ENCODE results near the gene EPHB2. TPM values are rescaled to one million over a fixed set of nuclear protein-coding genes. Genes with fewer than 3 reads are reported as not detected.
"Not testable (repeated sequence)": the region's sequence is repeated elsewhere in the genome, so short reads cannot be mapped to it uniquely, and the experiment has no call there.

Gene EPHB2
- total and polyA plus RNA-seq, 2 of the 8 experiments (the other 6 are each of a cell fraction or from before 2014, with no cell fraction given) = 15.8 to 17.2 TPM

DNA sequence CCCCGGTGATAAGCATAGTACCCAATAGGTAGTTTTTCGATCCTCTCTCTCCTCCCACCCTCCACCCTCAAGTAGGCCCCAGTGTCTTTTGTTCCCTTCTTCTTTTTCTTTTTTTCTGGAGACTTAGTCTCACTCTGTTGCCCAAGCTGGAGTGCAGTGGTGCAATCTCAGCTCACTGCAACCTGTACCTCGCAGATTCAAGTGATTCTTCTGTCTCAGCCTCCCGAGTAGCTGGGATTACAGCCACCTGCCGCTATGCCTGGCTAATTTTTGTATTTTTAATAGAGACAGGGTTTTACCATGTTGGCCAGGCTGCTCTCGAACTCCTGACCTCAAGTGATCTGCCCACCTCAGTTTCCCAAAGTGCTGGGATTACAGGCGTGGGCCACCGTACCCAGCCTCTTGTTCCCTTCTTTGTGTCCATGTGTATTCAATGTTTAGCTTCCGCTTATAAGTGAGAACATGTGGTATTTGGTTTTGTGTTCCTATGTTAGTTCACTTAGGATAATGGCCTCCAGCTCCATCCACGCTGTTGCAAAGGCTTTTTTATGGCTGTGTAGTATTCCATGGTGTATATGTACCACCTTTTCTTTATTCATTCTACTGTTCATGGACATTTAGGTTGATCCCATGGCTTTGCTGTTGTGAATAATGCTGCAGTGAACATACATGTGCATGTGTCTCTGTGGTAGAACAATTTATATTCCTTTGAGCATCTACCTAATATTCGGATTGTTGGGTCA is 133.0 kb downstream of the EPHB2 start:
- H3K4ac ChIP-seq (replicated peaks; ENCODE audit: insufficient read length, low read depth, low read length); FAIRE-seq; H2BK12ac ChIP-seq (ENCODE audit: low read depth, low read length); H4K91ac ChIP-seq (replicated peaks; ENCODE audit: insufficient read length, low read length); H3K18ac ChIP-seq (ENCODE audit: extremely low read depth, low read length); H3K79me1 ChIP-seq (ENCODE audit: low read depth, low read length); H2BK20ac ChIP-seq (ENCODE audit: low read length); H3K4me1 ChIP-seq (replicated peaks in 1 of 4; ENCODE audit: control insufficient read depth in 3 of 4, insufficient read depth in 4 of 4, low read length in 3 of 4); DNase-seq (ENCODE audit: low read depth in 1 of 2, low spot score in 2 of 2); H3K14ac ChIP-seq (ENCODE audit: insufficient read length); H2BK5ac ChIP-seq (ENCODE audit: low read depth, low read length); H3K9ac ChIP-seq (replicated peaks in 1 of 4; ENCODE audit: extremely low read depth in 1 of 4, low read depth in 3 of 4, low read length in 3 of 4); H3K23ac ChIP-seq (ENCODE audit: insufficient read length); H3K23me2 ChIP-seq (ENCODE audit: low read depth, low read length); H3K27ac ChIP-seq (ENCODE audit: low read depth, low read length); H2BK15ac ChIP-seq (ENCODE audit: low read length); H3K56ac ChIP-seq (replicated peaks; ENCODE audit: insufficient read length, low read depth, low read length); H4K20me1 ChIP-seq (replicated peaks in 1 of 2; ENCODE audit: control insufficient read depth in 1 of 2, insufficient read depth in 2 of 2, low read length in 2 of 2); H2BK120ac ChIP-seq (replicated peaks; ENCODE audit: low read depth, low read length); H3K4me3 ChIP-seq (ENCODE audit: extremely low read depth in 1 of 4, insufficient read depth in 2 of 4, low read depth in 3 of 4, low read length in 4 of 4); H3K36me3 ChIP-seq (ENCODE audit: control insufficient read depth in 2 of 4, insufficient read depth in 4 of 4, low read length in 3 of 4); H3K79me2 ChIP-seq (ENCODE audit: control insufficient read depth in 1 of 2, insufficient read depth in 2 of 2, low read length in 2 of 2); H4K5ac ChIP-seq (ENCODE audit: insufficient read length, low read depth, low read length); H2AK5ac ChIP-seq (ENCODE audit: low read depth, low read length); H3K27me3 ChIP-seq (replicated peaks in 1 of 4; ENCODE audit: control insufficient read depth in 3 of 4, extremely low read depth in 1 of 4, insufficient read depth in 3 of 4, low read length in 3 of 4); H3K9me3 ChIP-seq (ENCODE audit: insufficient read depth in 2 of 2, low read depth in 1 of 2, low read length in 1 of 2); H3K4me2 ChIP-seq (ENCODE audit: insufficient read depth in 1 of 2, low read depth in 2 of 2, low read length in 2 of 2); H4K8ac ChIP-seq (ENCODE audit: extremely low read depth, insufficient read depth, low read length); H2AFZ ChIP-seq (ENCODE audit: low read length): not testable (repeated sequence)
- WGBS, 2 experiments (ENCODE audit: extremely low coverage in 1 of 2, insufficient coverage in 1 of 2, insufficient read length in 1 of 2, insufficient replicate concordance in 2 of 2, low coverage in 1 of 2, low lambda C conversion rate in 2 of 2, missing lambda C conversion rate in 1 of 2) = 89% methylated on average over 11 of the region's 11 CpGs; no CpG with 5 or more reads in 1 of the 2 experiments
- CTCF ChIA-PET (ENCODE audit: partially characterized antibody) = interaction anchor here (1.1 to 3.1 kb wide), 8 partner anchors 10 to 171 kb away, joined by 3 to 17 read pairs (median 4); no protein-coding TSS in a partner anchor
- POLR2A ChIA-PET (ENCODE audit: partially characterized antibody) = interaction anchor here (0.5 to 1.0 kb wide), 2 partner anchors 14 to 28 kb away, joined by 3 read pairs; no protein-coding TSS in a partner anchor
